ENCODE results near the gene NT5C3A.
"Not testable (repeated sequence)": the region's sequence is repeated elsewhere in the genome, so short reads cannot be mapped to it uniquely, and the experiment has no call there.

- not testable (repeated sequence) for TF ChIP-seq POLR2A (IDR thresholded peaks at IDR 0.05); CTCF (IDR thresholded peaks at IDR 0.05 in 4 of 5, conservative IDR thresholded peaks at IDR 0.05 in 1 of 5)
These were observed 69.8 kb downstream of the NT5C3A start for GRCh38 chr7:32992750-32993149.

Data from gastrocnemius medialis (tissue), 4 donors.